A673 (cell line): ENCODE results near the gene PKD1.
"Not testable (repeated sequence)": the region's sequence is repeated elsewhere in the genome, so short reads cannot be mapped to it uniquely, and the experiment has no call there.

Source experiments
- CTCF ChIP-seq: fragments of 300-800, 200-600 bp; sonication (generic); conservative IDR thresholded peaks from 2 replicates; pipeline ENCODE4 v1.5.1; 2017; ENCODE audit warnings: low read depth, mild to moderate bottlenecking, antibody characterized with exemption, low read length, moderate library complexity, mixed read lengths
- EZH2 ChIP-seq: fragments of 200-600 bp; sonication (generic); IDR thresholded peaks from 2 replicates; pipeline ENCODE4 v1.6.1; 2017; ENCODE audit warnings: borderline replicate concordance, low read depth, mild to moderate bottlenecking, mixed read lengths, antibody characterized with exemption, low read length; ENCODE audit not compliant: poor library complexity, severe bottlenecking

DNA sequence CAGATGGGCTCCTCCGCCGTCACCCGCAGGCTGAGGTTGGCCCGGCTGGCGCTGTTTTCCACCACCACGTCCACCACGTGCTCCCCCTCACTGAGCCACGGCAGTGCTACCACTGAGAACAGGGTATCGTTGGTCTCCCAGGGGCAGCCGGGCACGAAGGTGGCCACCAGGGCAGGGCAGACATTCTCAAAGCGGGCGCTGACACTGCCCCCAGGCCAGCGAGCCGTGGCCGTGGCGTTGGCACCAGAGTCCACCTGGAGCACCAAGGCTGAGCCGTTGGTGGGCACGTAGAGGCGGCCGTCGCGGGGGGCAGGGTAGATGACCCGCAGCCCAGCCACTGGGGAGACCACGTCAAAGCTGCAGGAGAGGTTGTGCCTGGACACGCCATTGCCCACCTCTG is 21.5 kb downstream of the PKD1 start:
- TF ChIP-seq CTCF, EZH2: not testable (repeated sequence)
